K562 (cell line): ENCODE data around the gene ZDHHC8. TPM values are rescaled to one million over a fixed set of nuclear protein-coding genes. Genes with fewer than 3 reads are reported as not detected.

ENCODE experiments used
- BRD4 ChIP-seq: fragments of 200-600 bp; sonication (generic); IDR thresholded peaks from 2 replicates; pipeline ENCODE4 v1.6.1; 2017; ENCODE audit warnings: inconsistent platforms
- HDAC6 ChIP-seq: IDR thresholded peaks from 2 replicates; pipeline ENCODE4 v1.6.1; 2012; ENCODE audit warnings: low read depth, mild to moderate bottlenecking, control low read depth, inconsistent platforms, low read length, moderate library complexity
- PHB ChIP-seq: fragments of 250-450 bp; sonication (Bioruptor Pico); IDR thresholded peaks from 2 replicates; pipeline ENCODE4 v1.5.0; 2021
- RB1 ChIP-seq: fragments of 450-650 bp; IDR thresholded peaks from 2 replicates; pipeline ENCODE4 v1.6.1; 2017; ENCODE audit warnings: low read depth, mild to moderate bottlenecking
- SOX6 ChIP-seq: fragments of 450-650 bp; IDR thresholded peaks from 2 replicates; pipeline ENCODE4 v1.6.1; 2014; ENCODE audit warnings: mild to moderate bottlenecking
- TAF9B ChIP-seq: fragments of 450-650 bp; IDR thresholded peaks from 2 replicates; pipeline ENCODE4 v1.6.1; 2018; ENCODE audit warnings: mild to moderate bottlenecking; ENCODE audit not compliant: partially characterized antibody
- THAP12 ChIP-seq: fragments of 250-450 bp; sonication (Bioruptor Pico); IDR thresholded peaks from 2 replicates; pipeline ENCODE4 v1.9.0; 2021; ENCODE audit warnings: mild to moderate bottlenecking, inconsistent platforms
- THAP7 ChIP-seq: fragments of 250-450 bp; sonication (Bioruptor Pico); IDR thresholded peaks from 2 replicates; pipeline ENCODE4 v1.5.0; 2021
- ZBTB49 ChIP-seq: sonication (generic); formaldehyde crosslinking; IDR thresholded peaks from 2 replicates; pipeline ENCODE4 v1.8.0; 2022; ENCODE audit warnings: missing genetic modification reagents, mild to moderate bottlenecking, borderline replicate concordance
- ZKSCAN8 ChIP-seq: fragments of 200-800 bp; sonication (Bioruptor generic); IDR thresholded peaks from 2 replicates; pipeline ENCODE4 v1.6.1; 2016; ENCODE audit warnings: missing genetic modification characterization, missing compliant biosample characterization
- ZNF3 ChIP-seq: fragments of 250-450 bp; sonication (Bioruptor Pico); IDR thresholded peaks from 2 replicates; pipeline ENCODE4 v1.5.0; 2021; ENCODE audit warnings: mild to moderate bottlenecking, moderate library complexity
- ZNF318 ChIP-seq, 2 experiments: fragments of 450-650 bp; IDR thresholded peaks; 2 replicates each; pipeline ENCODE4 v1.6.1; 2016; ENCODE audit warnings: mild to moderate bottlenecking in 2 of 2, borderline replicate concordance in 1 of 2, low read depth in 1 of 2, moderate library complexity in 1 of 2
- ZNF830 ChIP-seq: fragments of 250-450 bp; sonication (Bioruptor Pico); IDR thresholded peaks from 2 replicates; pipeline ENCODE4 v1.5.0; 2021; ENCODE audit warnings: mild to moderate bottlenecking
- polyA plus RNA-seq, 8 experiments: library from polyadenylated mRNA; depleted of rRNA in 4 of 8; stranded (reverse) in 5 of 8; unstranded in 3 of 8; fragments of >200 nt; fragmentation: Nextera tagmentation in 2 of 8; fragmentation: Illumina TruSeq in 1 of 8; extraction: Ambion mirVana in 2 of 8; extraction: Trizol in 1 of 8; gene quantifications; 2 replicates each; pipeline versions ENCODE4 v1.2.1 to v1.2.3, GENCODE V29; 2011 to 2014; ENCODE audit warnings: inconsistent platforms in 1 of 8, missing spikeins in 1 of 8
- total RNA-seq, 7 experiments: library from RNA; depleted of rRNA in 6 of 7; stranded (reverse); fragments of >200 nt in 6 of 7; fragmentation: Illumina TruSeq in 2 of 7; extraction: Trizol in 2 of 7; gene quantifications; 2 replicates each; pipeline versions ENCODE4 v1.2.1 to v1.2.3, GENCODE V29; 2011 to 2021; ENCODE audit warnings: low replicate concordance in 1 of 7

ZDHHC8 gene
- total and polyA plus RNA-seq, 9 of the 15 experiments (the other 6 are each of a cell fraction or from before 2014, with no cell fraction given) = 0.04 to 109 (median 16.4) TPM

GRCh38 chr22:20114506-20115475, 16.8 kb upstream of the ZDHHC8 start (continued):
- TF ChIP-seq ZBTB49 (CRISPR knock-in tag) (no peak), BRD4 (no peak), THAP7 (CRISPR knock-in tag) (no peak), TAF9B (no peak), ZNF318 (IDR thresholded peaks at IDR 0.05; ENCODE audit: borderline replicate concordance in 1 of 2, low read depth in 1 of 2) (no peak), SOX6 (no peak), ZNF830 (CRISPR knock-in tag) (no peak), HDAC6 (no peak; the same call in 1 of the 2 replicates), THAP12 (CRISPR knock-in tag) (no peak; the same call in 1 of the 2 replicates), ZKSCAN8 (CRISPR knock-in tag) (no peak), RB1 (no peak), PHB (CRISPR knock-in tag) (0 out of 2 replicates have a peak, but pooled peaks have one; percentile 46), ZNF3 (CRISPR knock-in tag) (no peak)
